SK-N-SH (cell line): ENCODE measurements around the gene NME3. TPM values are rescaled to one million over a fixed set of nuclear protein-coding genes. Genes with fewer than 3 reads are reported as not detected.

Experiments
- CTCF ChIA-PET: fragments of 300-600, 350-600 bp; formaldehyde crosslinking; extraction: SDS; loops from one replicate; lab custom pipeline; 2021; lab: Yijun Ruan, JAX
- POLR2A ChIA-PET: fragments of 350-600 bp; sonication (Branson Sonifier 250); formaldehyde crosslinking; extraction: SDS; loops from one replicate; lab custom pipeline; 2020; ENCODE audit warnings: antibody characterized with exemption, inconsistent platforms; lab: Yijun Ruan, JAX
- DNase-seq: peaks from one replicate; pipeline ENCODE4 v3.0.0; 2012
- H2AFZ ChIP-seq: fragments of 200-600 bp; sonication (generic); 2 replicates; pipeline ENCODE4 v1.8.1; 2016; ENCODE audit warnings: antibody characterized with exemption, mild to moderate bottlenecking, low read depth
- H3F3A ChIP-seq: fragments of 200-600 bp; sonication (generic); replicated peaks from 2 replicates; pipeline ENCODE3; 2016; ENCODE audit warnings: antibody characterized with exemption, mild to moderate bottlenecking; ENCODE audit not compliant: insufficient read depth
- H3K27ac ChIP-seq, 2 experiments: fragments of 200-500 bp in 1 of 2; fragments of 200-600 bp in 1 of 2; sonication (Bioruptor generic) in 1 of 2; sonication (generic), shearing (Covaris generic) in 1 of 2; 2 replicates each; pipeline versions ENCODE4 v1.5.1 to v1.6.1; 2014 to 2016; ENCODE audit warnings: low read depth in 2 of 2, inconsistent platforms in 1 of 2, low read length in 1 of 2, mild to moderate bottlenecking in 1 of 2, mixed read lengths in 1 of 2
- H3K27me3 ChIP-seq: fragments of 200-600 bp; sonication (generic), shearing (Covaris generic); 2 replicates; pipeline ENCODE4 v1.6.1; 2016; ENCODE audit warnings: mixed run types; ENCODE audit not compliant: insufficient read depth
- H3K36me3 ChIP-seq, 2 experiments: fragments of 200-500 bp in 1 of 2; fragments of 200-600 bp in 1 of 2; sonication (Bioruptor generic) in 1 of 2; sonication (generic) in 1 of 2; replicated peaks in 1 of 2; 2 replicates each; pipeline versions ENCODE3 to v1.5.1; 2014 to 2016; ENCODE audit warnings: low read length in 1 of 2, mild to moderate bottlenecking in 1 of 2; ENCODE audit not compliant: insufficient read depth in 2 of 2, control insufficient read depth in 1 of 2
- H3K4me1 ChIP-seq, 2 experiments: fragments of 200-500 bp in 1 of 2; fragments of 200-600 bp in 1 of 2; sonication (Bioruptor generic) in 1 of 2; sonication (generic), shearing (Covaris generic) in 1 of 2; 2 replicates each; pipeline versions ENCODE4 v1.5.1 to v1.6.1; 2014 to 2016; ENCODE audit warnings: low read depth in 1 of 2, low read length in 1 of 2, mixed run types in 1 of 2; ENCODE audit not compliant: insufficient read depth in 2 of 2, control insufficient read depth in 1 of 2
- H3K4me2 ChIP-seq: fragments of 200-600 bp; sonication (generic), shearing (Covaris generic); 2 replicates; pipeline ENCODE4 v1.6.1; 2017; ENCODE audit warnings: mixed run types
- H3K4me3 ChIP-seq, 2 experiments: fragments of 200-500 bp in 1 of 2; fragments of 200-600 bp in 1 of 2; sonication (Bioruptor generic) in 1 of 2; sonication (generic), shearing (Covaris generic) in 1 of 2; 2 replicates each; pipeline versions ENCODE4 v1.5.1 to v1.8.1; 2014 to 2016; ENCODE audit warnings: low read depth in 2 of 2, inconsistent platforms in 1 of 2, low read length in 1 of 2, mild to moderate bottlenecking in 1 of 2, mixed read lengths in 1 of 2, moderate library complexity in 1 of 2
- H3K79me2 ChIP-seq: fragments of 200-600 bp; sonication (generic); 2 replicates; pipeline ENCODE4 v1.8.1; 2017; ENCODE audit warnings: mild to moderate bottlenecking; ENCODE audit not compliant: insufficient read depth
- H3K9ac ChIP-seq: fragments of 200-600 bp; sonication (generic); 2 replicates; pipeline ENCODE4 v1.6.1; 2017; ENCODE audit warnings: mixed run types
- H3K9me2 ChIP-seq: fragments of 200-600 bp; sonication (generic); 2 replicates; pipeline ENCODE4 v1.6.1; 2017; ENCODE audit warnings: mixed run types
- H3K9me3 ChIP-seq: fragments of 200-600 bp; sonication (generic); 2 replicates; pipeline ENCODE4 v1.6.1; 2017; ENCODE audit warnings: mixed run types, mild to moderate bottlenecking, moderate library complexity
- H4K20me1 ChIP-seq: fragments of 200-600 bp; sonication (generic); 2 replicates; pipeline ENCODE4 v1.6.1; 2017; ENCODE audit warnings: mild to moderate bottlenecking, mixed run types; ENCODE audit not compliant: insufficient read depth
- ELF1 ChIP-seq: IDR thresholded peaks from 2 replicates; pipeline ENCODE4 v1.4.0; 2012
- EZH2phosphoT487 ChIP-seq: fragments of 200-600 bp; sonication (generic); IDR thresholded peaks from 2 replicates; pipeline ENCODE4 v1.6.1; 2017; ENCODE audit warnings: low read depth, mixed run types, mild to moderate bottlenecking, antibody characterized with exemption, moderate library complexity, borderline replicate concordance
- GABPA ChIP-seq: IDR thresholded peaks from 2 replicates; pipeline ENCODE4 v1.4.0; 2012; ENCODE audit warnings: low read depth, mild to moderate bottlenecking
- GATA2 ChIP-seq: sonication (generic); formaldehyde crosslinking; IDR thresholded peaks from 2 replicates; pipeline ENCODE4 v1.5.0; 2020; ENCODE audit warnings: mild to moderate bottlenecking, missing genetic modification reagents
- JUND ChIP-seq: IDR thresholded peaks from 2 replicates; pipeline ENCODE4 v1.4.0; 2012
- MEF2A ChIP-seq: IDR thresholded peaks from 2 replicates; pipeline ENCODE4 v1.4.0; 2012; ENCODE audit warnings: low read depth, borderline replicate concordance
- MXI1 ChIP-seq: IDR thresholded peaks from 2 replicates; pipeline ENCODE4 v1.6.1; 2012; ENCODE audit warnings: mild to moderate bottlenecking, low read depth, low read length, improper control_type of control experiment
- NFIC ChIP-seq: IDR thresholded peaks from 2 replicates; pipeline ENCODE4 v1.4.0; 2012; ENCODE audit warnings: borderline replicate concordance
- NRF1 ChIP-seq: IDR thresholded peaks from 2 replicates; pipeline ENCODE4 v1.6.1; 2012; ENCODE audit warnings: low read depth, mild to moderate bottlenecking, low read length
- POLR2AphosphoS5 ChIP-seq: IDR thresholded peaks from 2 replicates; pipeline ENCODE4 v1.6.1; 2012; ENCODE audit warnings: low read depth, low read length
- RAD21 ChIP-seq: IDR thresholded peaks from 2 replicates; pipeline ENCODE4 v1.6.1; 2012; ENCODE audit warnings: mild to moderate bottlenecking, low read length
- RCOR1 ChIP-seq: fragments of 150-350 bp; IDR thresholded peaks from 2 replicates; pipeline ENCODE4 v1.6.1; 2017; ENCODE audit warnings: antibody characterized with exemption, low read length
- SMC3 ChIP-seq: IDR thresholded peaks from 2 replicates; pipeline ENCODE4 v1.6.1; 2012; ENCODE audit warnings: low read depth, low read length, improper control_type of control experiment
- TAF1 ChIP-seq: IDR thresholded peaks from 2 replicates; pipeline ENCODE4 v1.6.1; 2012; ENCODE audit warnings: low read depth, mild to moderate bottlenecking, low read length, moderate library complexity, borderline replicate concordance
- WGBS: methylation state at CpG from one replicate; pipeline ENCODE4 v1.1.6; 2017; ENCODE audit warnings: low lambda C conversion rate; 5-methylcytosine and 5-hydroxymethylcytosine counted together
- polyA plus RNA-seq, 3 experiments: library from polyadenylated mRNA; depleted of rRNA; stranded (reverse); fragments of >200 nt; gene quantifications; 2 replicates each; pipeline ENCODE4 v1.2.3, GENCODE V29; 2012
- TF ChIP-seq, protein P1 (sequence below): fragments of 150-350 bp; IDR thresholded peaks from 2 replicates; pipeline ENCODE4 v1.6.1; 2016; ENCODE audit warnings: mild to moderate bottlenecking, low read depth, low read length
- TF ChIP-seq, protein P2 (sequence below): IDR thresholded peaks from 2 replicates; pipeline ENCODE4; 2012
- TF ChIP-seq, protein P3 (sequence below): fragments of 150-350 bp; IDR thresholded peaks from 2 replicates; pipeline ENCODE4 v1.6.1; 2017; ENCODE audit warnings: antibody characterized with exemption, low read length, low read depth, borderline replicate concordance
- TF ChIP-seq, protein P4 (sequence below): fragments of 200-600 bp; sonication (generic); IDR thresholded peaks from 2 replicates; pipeline ENCODE4 v1.6.1; 2017; ENCODE audit warnings: antibody characterized with exemption, mild to moderate bottlenecking, moderate library complexity

Gene NME3
- polyA plus RNA-seq, 1 of the 3 experiments (the other 2 are of a cell fraction) = 77.2 TPM

DNA sequence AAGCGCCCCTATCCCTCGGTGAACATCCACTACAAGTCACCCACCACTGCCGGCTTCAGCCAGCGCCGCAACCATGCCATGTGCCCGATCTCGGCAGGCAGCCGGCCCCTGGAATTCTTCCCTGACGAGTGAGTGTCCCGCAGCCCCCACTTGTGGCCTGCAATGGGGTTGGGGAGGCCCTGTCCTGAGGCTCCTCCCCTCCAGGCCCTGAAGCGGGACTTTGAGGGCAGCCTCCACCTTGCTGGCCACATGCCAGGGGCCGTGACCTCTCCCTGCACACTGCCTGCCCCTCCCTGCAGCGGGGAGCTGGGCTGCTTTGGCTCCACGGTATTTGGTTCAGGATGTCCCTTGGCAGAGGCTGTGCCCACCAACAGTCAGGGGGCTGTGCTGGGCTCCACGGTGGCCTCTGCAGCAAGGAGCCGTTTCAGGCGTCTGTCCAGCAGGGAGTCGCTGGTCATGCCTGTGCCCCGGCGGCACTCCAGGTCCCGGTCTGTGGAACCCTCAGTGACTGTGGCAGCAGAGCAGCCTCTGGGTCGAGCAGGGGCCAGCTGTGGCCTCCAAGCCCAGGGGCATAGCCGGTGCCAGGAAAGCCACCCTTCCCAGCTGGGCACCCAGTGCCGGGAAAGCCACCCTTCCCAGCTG, 8.3 kb downstream of the NME3 start:
- ChIA-PET CTCF (interaction anchor here (0.9 to 1.9 kb wide), 3 partner anchors 10 to 57 kb away, joined by 4 to 7 read pairs (median 5); partner anchors contain the start of genes EME2, MAPK8IP3 and MRPS34), POLR2A (no interaction called here)
- Histone ChIP-seq H4K20me1 (no peaks in the 10 kb centered on the region), H3K79me2 (no peaks in the 10 kb centered on the region), H3F3A (no peaks in the 10 kb centered on the region), H2AFZ (no peak overlapping the region), H3K9me3 (no peaks in the 10 kb centered on the region), H3K27me3 (no peaks in the 10 kb centered on the region), H3K36me3 (peaks cover 0 to 71% of the 10 kb centered on the region in 2 experiments), H3K27ac (no peak overlapping the region), H3K9ac (no peak overlapping the region), H3K4me3 (no peak overlapping the region), H3K4me2 (no peak overlapping the region), H3K4me1 (no peaks in the 10 kb centered on the region), H3K9me2 (no peaks in the 10 kb centered on the region)
- TF ChIP-seq RCOR1 = no peak
- no peak for TF ChIP-seq NFIC
- no peak for TF ChIP-seq EZH2phosphoT487
- no peak for TF ChIP-seq ELF1
- TF ChIP-seq MXI1 = no peak
- TF ChIP-seq, protein P1, sequence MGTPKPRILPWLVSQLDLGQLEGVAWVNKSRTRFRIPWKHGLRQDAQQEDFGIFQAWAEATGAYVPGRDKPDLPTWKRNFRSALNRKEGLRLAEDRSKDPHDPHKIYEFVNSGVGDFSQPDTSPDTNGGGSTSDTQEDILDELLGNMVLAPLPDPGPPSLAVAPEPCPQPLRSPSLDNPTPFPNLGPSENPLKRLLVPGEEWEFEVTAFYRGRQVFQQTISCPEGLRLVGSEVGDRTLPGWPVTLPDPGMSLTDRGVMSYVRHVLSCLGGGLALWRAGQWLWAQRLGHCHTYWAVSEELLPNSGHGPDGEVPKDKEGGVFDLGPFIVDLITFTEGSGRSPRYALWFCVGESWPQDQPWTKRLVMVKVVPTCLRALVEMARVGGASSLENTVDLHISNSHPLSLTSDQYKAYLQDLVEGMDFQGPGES = no peak
- TF ChIP-seq, protein P2, sequence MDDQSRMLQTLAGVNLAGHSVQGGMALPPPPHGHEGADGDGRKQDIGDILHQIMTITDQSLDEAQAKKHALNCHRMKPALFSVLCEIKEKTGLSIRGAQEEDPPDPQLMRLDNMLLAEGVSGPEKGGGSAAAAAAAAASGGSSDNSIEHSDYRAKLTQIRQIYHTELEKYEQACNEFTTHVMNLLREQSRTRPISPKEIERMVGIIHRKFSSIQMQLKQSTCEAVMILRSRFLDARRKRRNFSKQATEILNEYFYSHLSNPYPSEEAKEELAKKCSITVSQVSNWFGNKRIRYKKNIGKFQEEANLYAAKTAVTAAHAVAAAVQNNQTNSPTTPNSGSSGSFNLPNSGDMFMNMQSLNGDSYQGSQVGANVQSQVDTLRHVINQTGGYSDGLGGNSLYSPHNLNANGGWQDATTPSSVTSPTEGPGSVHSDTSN = no peak
- TF ChIP-seq, protein P3, sequence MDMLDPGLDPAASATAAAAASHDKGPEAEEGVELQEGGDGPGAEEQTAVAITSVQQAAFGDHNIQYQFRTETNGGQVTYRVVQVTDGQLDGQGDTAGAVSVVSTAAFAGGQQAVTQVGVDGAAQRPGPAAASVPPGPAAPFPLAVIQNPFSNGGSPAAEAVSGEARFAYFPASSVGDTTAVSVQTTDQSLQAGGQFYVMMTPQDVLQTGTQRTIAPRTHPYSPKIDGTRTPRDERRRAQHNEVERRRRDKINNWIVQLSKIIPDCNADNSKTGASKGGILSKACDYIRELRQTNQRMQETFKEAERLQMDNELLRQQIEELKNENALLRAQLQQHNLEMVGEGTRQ = no peak
- TF ChIP-seq SMC3 = no peak
- TF ChIP-seq, protein P4, sequence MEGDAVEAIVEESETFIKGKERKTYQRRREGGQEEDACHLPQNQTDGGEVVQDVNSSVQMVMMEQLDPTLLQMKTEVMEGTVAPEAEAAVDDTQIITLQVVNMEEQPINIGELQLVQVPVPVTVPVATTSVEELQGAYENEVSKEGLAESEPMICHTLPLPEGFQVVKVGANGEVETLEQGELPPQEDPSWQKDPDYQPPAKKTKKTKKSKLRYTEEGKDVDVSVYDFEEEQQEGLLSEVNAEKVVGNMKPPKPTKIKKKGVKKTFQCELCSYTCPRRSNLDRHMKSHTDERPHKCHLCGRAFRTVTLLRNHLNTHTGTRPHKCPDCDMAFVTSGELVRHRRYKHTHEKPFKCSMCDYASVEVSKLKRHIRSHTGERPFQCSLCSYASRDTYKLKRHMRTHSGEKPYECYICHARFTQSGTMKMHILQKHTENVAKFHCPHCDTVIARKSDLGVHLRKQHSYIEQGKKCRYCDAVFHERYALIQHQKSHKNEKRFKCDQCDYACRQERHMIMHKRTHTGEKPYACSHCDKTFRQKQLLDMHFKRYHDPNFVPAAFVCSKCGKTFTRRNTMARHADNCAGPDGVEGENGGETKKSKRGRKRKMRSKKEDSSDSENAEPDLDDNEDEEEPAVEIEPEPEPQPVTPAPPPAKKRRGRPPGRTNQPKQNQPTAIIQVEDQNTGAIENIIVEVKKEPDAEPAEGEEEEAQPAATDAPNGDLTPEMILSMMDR = no peak
- no peak for TF ChIP-seq NRF1
- no peak for TF ChIP-seq POLR2AphosphoS5
- no peak for TF ChIP-seq RAD21
- TF ChIP-seq TAF1 = no peak
- TF ChIP-seq MEF2A = no peak
- no peak for TF ChIP-seq GATA2 (CRISPR knock-in tag)
- TF ChIP-seq JUND = no peak
- TF ChIP-seq GABPA = no peak
- DNase-seq = no peak
- WGBS = 98% methylated on average over 13 of the region's 24 CpGs
